Measurements from ENCODE around the gene PLCL1. TPM values are rescaled to one million over a fixed set of nuclear protein-coding genes. Genes with fewer than 3 reads are reported as not detected.

The PLCL1 gene
- total RNA-seq, 1 experiment from 2014 or later = not detected

DNA sequence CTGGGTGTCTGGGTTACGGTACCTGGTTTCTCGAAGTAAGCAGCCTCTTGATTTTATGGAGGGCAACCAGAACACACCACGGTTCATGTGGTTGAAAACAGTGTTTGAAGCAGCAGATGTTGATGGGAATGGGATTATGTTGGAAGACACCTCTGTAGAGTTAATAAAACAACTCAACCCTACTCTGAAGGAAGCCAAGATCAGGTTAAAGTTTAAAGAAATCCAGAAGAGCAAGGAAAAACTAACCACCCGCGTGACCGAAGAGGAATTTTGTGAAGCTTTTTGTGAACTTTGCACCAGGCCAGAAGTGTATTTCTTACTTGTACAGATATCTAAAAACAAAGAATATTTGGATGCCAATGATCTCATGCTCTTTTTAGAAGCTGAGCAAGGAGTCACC, 279.8 kb downstream of the PLCL1 start:
- Histone ChIP-seq H3K9me2 (ENCODE audit: insufficient read depth) (no peaks in the 10 kb centered on the region), H3K36me3 (ENCODE audit: low read depth) (no peaks in the 10 kb centered on the region), H3F3A (ENCODE audit: insufficient read depth, low read depth) (no peaks in the 10 kb centered on the region), H4K20me1 (ENCODE audit: insufficient read depth) (no peaks in the 10 kb centered on the region), H2AFZ (no peak overlapping the region), H3K27ac (no peak overlapping the region), H3K27me3 (ENCODE audit: insufficient read depth, low read depth) (no peaks in the 10 kb centered on the region), H3K9me3 (ENCODE audit: insufficient read depth, low read depth) (no peaks in the 10 kb centered on the region), H3K4me2 (no peak overlapping the region), H3K4me3 (no peak overlapping the region), H3K4me1 (replicated peaks; ENCODE audit: insufficient read depth) (no peaks in the 10 kb centered on the region), H3K79me2 (ENCODE audit: low read depth) (no peaks in the 10 kb centered on the region)
- POLR2A ChIA-PET (ENCODE audit: unreplicated experiment) = no interaction called here
- no TSS peak for BruUV-seq (replicated peaks)
- intact Hi-C loops (cut with micrococcal nuclease; ENCODE audit: unreplicated experiment) = loop anchor here (2.0 kb wide), 1 partner anchor 77 kb away; no protein-coding TSS in a partner anchor
- DNase-seq = no peak
- TF ChIP-seq EZH2 (IDR thresholded peaks at IDR 0.05; ENCODE audit: low read depth) = no peak
- TF ChIP-seq, protein P1, sequence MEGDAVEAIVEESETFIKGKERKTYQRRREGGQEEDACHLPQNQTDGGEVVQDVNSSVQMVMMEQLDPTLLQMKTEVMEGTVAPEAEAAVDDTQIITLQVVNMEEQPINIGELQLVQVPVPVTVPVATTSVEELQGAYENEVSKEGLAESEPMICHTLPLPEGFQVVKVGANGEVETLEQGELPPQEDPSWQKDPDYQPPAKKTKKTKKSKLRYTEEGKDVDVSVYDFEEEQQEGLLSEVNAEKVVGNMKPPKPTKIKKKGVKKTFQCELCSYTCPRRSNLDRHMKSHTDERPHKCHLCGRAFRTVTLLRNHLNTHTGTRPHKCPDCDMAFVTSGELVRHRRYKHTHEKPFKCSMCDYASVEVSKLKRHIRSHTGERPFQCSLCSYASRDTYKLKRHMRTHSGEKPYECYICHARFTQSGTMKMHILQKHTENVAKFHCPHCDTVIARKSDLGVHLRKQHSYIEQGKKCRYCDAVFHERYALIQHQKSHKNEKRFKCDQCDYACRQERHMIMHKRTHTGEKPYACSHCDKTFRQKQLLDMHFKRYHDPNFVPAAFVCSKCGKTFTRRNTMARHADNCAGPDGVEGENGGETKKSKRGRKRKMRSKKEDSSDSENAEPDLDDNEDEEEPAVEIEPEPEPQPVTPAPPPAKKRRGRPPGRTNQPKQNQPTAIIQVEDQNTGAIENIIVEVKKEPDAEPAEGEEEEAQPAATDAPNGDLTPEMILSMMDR (conservative IDR thresholded peaks at IDR 0.05) = no peak
- CTCF ChIA-PET = no interaction called here

DNA sequence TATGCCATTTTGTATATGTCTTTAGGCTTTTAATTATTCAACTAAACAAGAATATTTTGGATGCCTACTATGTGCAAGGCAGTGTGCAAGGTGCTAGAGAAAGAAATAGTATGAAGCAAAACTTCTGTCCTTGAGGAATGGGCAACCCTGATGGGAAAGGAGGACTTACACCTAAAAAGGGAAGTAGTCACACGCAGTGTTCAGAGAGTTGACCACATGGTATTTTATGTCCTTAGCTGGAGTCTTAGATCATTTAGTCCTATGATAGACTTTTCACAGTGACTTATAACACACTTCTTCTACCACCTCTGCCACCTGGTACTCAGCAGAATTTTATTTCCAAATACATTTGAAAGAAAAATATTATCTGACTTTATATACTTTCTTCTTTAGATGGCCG, 291.6 kb downstream of the PLCL1 start:
- DNase-seq = no peak
- TF ChIP-seq, protein P1 (conservative IDR thresholded peaks at IDR 0.05) = no peak
- TF ChIP-seq EZH2 (IDR thresholded peaks at IDR 0.05; ENCODE audit: low read depth) = no peak
- Histone ChIP-seq H3K4me3 (no peak overlapping the region), H3K4me1 (replicated peaks; ENCODE audit: insufficient read depth) (no peaks in the 10 kb centered on the region), H3K36me3 (ENCODE audit: low read depth) (no peaks in the 10 kb centered on the region), H3K27me3 (ENCODE audit: insufficient read depth, low read depth) (no peaks in the 10 kb centered on the region), H3K79me2 (ENCODE audit: low read depth) (no peaks in the 10 kb centered on the region), H2AFZ (no peak overlapping the region), H3K4me2 (no peak overlapping the region), H4K20me1 (ENCODE audit: insufficient read depth) (no peaks in the 10 kb centered on the region; the same call in 1 of the 2 replicates), H3K9me3 (ENCODE audit: insufficient read depth, low read depth) (no peaks in the 10 kb centered on the region), H3F3A (ENCODE audit: insufficient read depth, low read depth) (no peaks in the 10 kb centered on the region), H3K27ac (no peak overlapping the region), H3K9me2 (ENCODE audit: insufficient read depth) (no peaks in the 10 kb centered on the region)
- intact Hi-C loops (cut with micrococcal nuclease; ENCODE audit: unreplicated experiment) = no loop called here
- POLR2A ChIA-PET (ENCODE audit: unreplicated experiment) = no interaction called here
- BruUV-seq (replicated peaks) = no TSS peak
- CTCF ChIA-PET = no interaction called here

DNA sequence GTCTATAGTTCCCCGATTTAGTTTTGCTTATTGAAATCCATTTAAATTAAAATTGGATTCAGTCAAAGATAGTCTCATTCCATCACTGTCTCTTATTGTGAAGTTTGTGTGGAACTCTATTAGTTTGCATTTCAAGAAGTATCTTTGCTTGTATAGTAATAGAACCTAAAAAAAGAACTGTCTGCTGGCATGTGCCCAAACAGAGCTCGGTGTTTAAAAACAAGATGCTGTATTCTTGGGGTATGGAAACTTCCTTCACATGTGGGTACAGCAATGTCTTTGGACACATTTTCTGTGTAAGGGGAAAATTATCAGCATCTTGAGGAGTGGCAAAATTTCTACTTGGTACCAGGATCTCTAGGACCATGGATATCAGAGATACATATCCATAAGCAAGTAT, 292.6 kb downstream of the PLCL1 start:
- no peaks in the 10 kb centered on the region for H3K9me3 ChIP-seq (ENCODE audit: insufficient read depth, low read depth)
- no peaks in the 10 kb centered on the region for H4K20me1 ChIP-seq (ENCODE audit: insufficient read depth)
- ChIA-PET POLR2A (ENCODE audit: unreplicated experiment) (no interaction called here), CTCF (no interaction called here)
- no peaks in the 10 kb centered on the region for H3K79me2 ChIP-seq (ENCODE audit: low read depth)
- intact Hi-C loops (cut with micrococcal nuclease; ENCODE audit: unreplicated experiment) = no loop called here
- H3K27ac ChIP-seq = no peak overlapping the region
- no peak for DNase-seq
- no peaks in the 10 kb centered on the region for H3K4me1 ChIP-seq (replicated peaks; ENCODE audit: insufficient read depth)
- H3K36me3 ChIP-seq (ENCODE audit: low read depth) = no peaks in the 10 kb centered on the region
- H3K9me2 ChIP-seq (ENCODE audit: insufficient read depth) = no peaks in the 10 kb centered on the region
- H3K27me3 ChIP-seq (ENCODE audit: insufficient read depth, low read depth) = no peaks in the 10 kb centered on the region
- H3F3A ChIP-seq (ENCODE audit: insufficient read depth, low read depth) = no peaks in the 10 kb centered on the region
- H3K4me2 ChIP-seq = no peak overlapping the region
- no peak overlapping the region for H2AFZ ChIP-seq
- H3K4me3 ChIP-seq = no peak overlapping the region
- no TSS peak for BruUV-seq (replicated peaks)
- TF ChIP-seq EZH2 (IDR thresholded peaks at IDR 0.05; ENCODE audit: low read depth) = no peak
- TF ChIP-seq, protein P1 (conservative IDR thresholded peaks at IDR 0.05) = no peak

All from PC-9 (cell line).